HEK293T (cell line): Measurements from ENCODE around the gene RTN4IP1.

Source experiments
- FOXA1 ChIP-seq: fragments of 450-650 bp; IDR thresholded peaks from 2 replicates; pipeline ENCODE4 v1.6.1; 2016; ENCODE audit warnings: mild to moderate bottlenecking
- NFRKB ChIP-seq: fragments of 450-650 bp; IDR thresholded peaks from 2 replicates; pipeline ENCODE4 v1.6.1; 2016; ENCODE audit warnings: mild to moderate bottlenecking, moderate library complexity
- SP1 ChIP-seq: fragments of 450-650 bp; IDR thresholded peaks from 2 replicates; pipeline ENCODE4 v1.6.1; 2017
- SUZ12 ChIP-seq: fragments of 450-650 bp; IDR thresholded peaks from 2 replicates; pipeline ENCODE4 v1.6.1; 2016; ENCODE audit warnings: mild to moderate bottlenecking

DNA sequence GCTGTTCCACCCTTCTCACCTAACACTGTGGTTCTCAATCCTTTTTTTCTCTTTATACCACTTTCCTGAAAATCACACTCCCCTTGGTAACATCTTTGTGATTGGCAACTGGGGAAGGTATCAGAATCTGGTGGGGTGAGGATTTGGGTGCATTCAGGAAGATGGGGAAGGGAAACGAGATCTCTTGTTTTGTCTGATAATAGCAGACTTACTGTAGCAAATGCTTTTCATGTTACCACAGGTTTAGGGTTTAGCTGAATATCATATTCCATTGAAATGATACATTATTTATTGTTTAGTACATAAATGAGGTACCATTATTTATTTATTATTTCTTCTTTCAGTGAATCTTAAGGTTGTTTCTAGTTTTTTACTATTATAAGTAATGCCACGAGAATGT, 100.8 kb downstream of the RTN4IP1 start:
- no peak for TF ChIP-seq NFRKB
- TF ChIP-seq SUZ12 = no peak
- TF ChIP-seq SP1 = no peak
- TF ChIP-seq FOXA1 = no peak
